ENCODE measurements around the gene TMCC1. TPM values are rescaled to one million over a fixed set of nuclear protein-coding genes. Genes with fewer than 3 reads are reported as not detected.

Gene TMCC1
- polyA plus RNA-seq, 2 of the 4 experiments (the other 2 are of a cell fraction), result 30.3 to 75.7 TPM

GRCh38 chr3:129927072-129927471 lies 33.6 kb upstream of the TMCC1 start (continued):
- TF ChIP-seq NFE2L2 (conservative IDR thresholded peaks at IDR 0.05; ENCODE audit: low read length) (peak; percentile 61), TFCP2L1 (CRISPR knock-in tag; IDR thresholded peaks at IDR 0.05) (no peak), EHF (CRISPR knock-in tag; IDR thresholded peaks at IDR 0.05) (no peak), NR3C1 (IDR thresholded peaks at IDR 0.05) (no peak), FOSB (CRISPR knock-in tag; IDR thresholded peaks at IDR 0.05) (no peak), TP53 (CRISPR knock-in tag; IDR thresholded peaks at IDR 0.05) (no peak), NPAS2 (CRISPR knock-in tag; IDR thresholded peaks at IDR 0.05; ENCODE audit: borderline replicate concordance) (no peak), MAFK (IDR thresholded peaks at IDR 0.05; ENCODE audit: partially characterized antibody) (peak; percentile 90), CEBPB (IDR thresholded peaks at IDR 0.05) (no peak), RFX5 (IDR thresholded peaks at IDR 0.05) (no peak), CHD2 (IDR thresholded peaks at IDR 0.05; ENCODE audit: low read length, partially characterized antibody) (no peak), RAD21 (conservative IDR thresholded peaks at IDR 0.05 in 1 of 2, IDR thresholded peaks at IDR 0.05 in 1 of 2) (no peak), ZC3H11A (IDR thresholded peaks at IDR 0.05) (no peak), HOXA7 (CRISPR knock-in tag; IDR thresholded peaks at IDR 0.05) (no peak), FOSL2 (IDR thresholded peaks at IDR 0.05) (0 out of 2 replicates have a peak, but pooled peaks have one; percentile 9), FOSL2 (CRISPR knock-in tag; IDR thresholded peaks at IDR 0.05) (peak; percentile 36; the same call in 1 of the 2 replicates), GATA3 (IDR thresholded peaks at IDR 0.05; ENCODE audit: borderline replicate concordance) (no peak), CBX8 (IDR thresholded peaks at IDR 0.05) (no peak), HDAC2 (IDR thresholded peaks at IDR 0.05) (no peak), FOXS1 (CRISPR knock-in tag; IDR thresholded peaks at IDR 0.05) (no peak)
- TF ChIP-seq, protein P1, sequence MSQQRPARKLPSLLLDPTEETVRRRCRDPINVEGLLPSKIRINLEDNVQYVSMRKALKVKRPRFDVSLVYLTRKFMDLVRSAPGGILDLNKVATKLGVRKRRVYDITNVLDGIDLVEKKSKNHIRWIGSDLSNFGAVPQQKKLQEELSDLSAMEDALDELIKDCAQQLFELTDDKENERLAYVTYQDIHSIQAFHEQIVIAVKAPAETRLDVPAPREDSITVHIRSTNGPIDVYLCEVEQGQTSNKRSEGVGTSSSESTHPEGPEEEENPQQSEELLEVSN (IDR thresholded peaks at IDR 0.05; ENCODE audit: borderline replicate concordance, low read depth), result no peak
- TF ChIP-seq, protein P2, sequence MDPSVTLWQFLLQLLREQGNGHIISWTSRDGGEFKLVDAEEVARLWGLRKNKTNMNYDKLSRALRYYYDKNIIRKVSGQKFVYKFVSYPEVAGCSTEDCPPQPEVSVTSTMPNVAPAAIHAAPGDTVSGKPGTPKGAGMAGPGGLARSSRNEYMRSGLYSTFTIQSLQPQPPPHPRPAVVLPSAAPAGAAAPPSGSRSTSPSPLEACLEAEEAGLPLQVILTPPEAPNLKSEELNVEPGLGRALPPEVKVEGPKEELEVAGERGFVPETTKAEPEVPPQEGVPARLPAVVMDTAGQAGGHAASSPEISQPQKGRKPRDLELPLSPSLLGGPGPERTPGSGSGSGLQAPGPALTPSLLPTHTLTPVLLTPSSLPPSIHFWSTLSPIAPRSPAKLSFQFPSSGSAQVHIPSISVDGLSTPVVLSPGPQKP (IDR thresholded peaks at IDR 0.05; ENCODE audit: low read depth, low read length), result no peak

GRCh38 chr3:129919806-129920205 lies 26.3 kb upstream of the TMCC1 start:
- no peaks in the 10 kb centered on the region for H3K4me1 ChIP-seq
- POLR2A ChIA-PET, result no interaction called here
- TF ChIP-seq SMC3 (IDR thresholded peaks at IDR 0.05), result no peak
- TF ChIP-seq ESRRA (IDR thresholded peaks at IDR 0.05; ENCODE audit: borderline replicate concordance, low read length), result no peak
- TF ChIP-seq POLR2A (IDR thresholded peaks at IDR 0.05; ENCODE audit: low read length), result no peak
- TF ChIP-seq CBX2 (IDR thresholded peaks at IDR 0.05; ENCODE audit: borderline replicate concordance, low read depth), result no peak
- TF ChIP-seq PHF8 (IDR thresholded peaks at IDR 0.05; ENCODE audit: borderline replicate concordance, low read depth), result no peak
- TF ChIP-seq, protein P3, sequence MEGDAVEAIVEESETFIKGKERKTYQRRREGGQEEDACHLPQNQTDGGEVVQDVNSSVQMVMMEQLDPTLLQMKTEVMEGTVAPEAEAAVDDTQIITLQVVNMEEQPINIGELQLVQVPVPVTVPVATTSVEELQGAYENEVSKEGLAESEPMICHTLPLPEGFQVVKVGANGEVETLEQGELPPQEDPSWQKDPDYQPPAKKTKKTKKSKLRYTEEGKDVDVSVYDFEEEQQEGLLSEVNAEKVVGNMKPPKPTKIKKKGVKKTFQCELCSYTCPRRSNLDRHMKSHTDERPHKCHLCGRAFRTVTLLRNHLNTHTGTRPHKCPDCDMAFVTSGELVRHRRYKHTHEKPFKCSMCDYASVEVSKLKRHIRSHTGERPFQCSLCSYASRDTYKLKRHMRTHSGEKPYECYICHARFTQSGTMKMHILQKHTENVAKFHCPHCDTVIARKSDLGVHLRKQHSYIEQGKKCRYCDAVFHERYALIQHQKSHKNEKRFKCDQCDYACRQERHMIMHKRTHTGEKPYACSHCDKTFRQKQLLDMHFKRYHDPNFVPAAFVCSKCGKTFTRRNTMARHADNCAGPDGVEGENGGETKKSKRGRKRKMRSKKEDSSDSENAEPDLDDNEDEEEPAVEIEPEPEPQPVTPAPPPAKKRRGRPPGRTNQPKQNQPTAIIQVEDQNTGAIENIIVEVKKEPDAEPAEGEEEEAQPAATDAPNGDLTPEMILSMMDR (IDR thresholded peaks at IDR 0.05), result no peak
- no peak for TF ChIP-seq CEBPB (IDR thresholded peaks at IDR 0.05)
- no peak for TF ChIP-seq TFCP2L1 (CRISPR knock-in tag; IDR thresholded peaks at IDR 0.05)
- TF ChIP-seq JUN (IDR thresholded peaks at IDR 0.05), result no peak
- TF ChIP-seq NFE2L2 (conservative IDR thresholded peaks at IDR 0.05; ENCODE audit: low read length), result no peak
- TF ChIP-seq ZFP36 (IDR thresholded peaks at IDR 0.05; ENCODE audit: borderline replicate concordance, partially characterized antibody), result no peak
- TF ChIP-seq, protein P4, sequence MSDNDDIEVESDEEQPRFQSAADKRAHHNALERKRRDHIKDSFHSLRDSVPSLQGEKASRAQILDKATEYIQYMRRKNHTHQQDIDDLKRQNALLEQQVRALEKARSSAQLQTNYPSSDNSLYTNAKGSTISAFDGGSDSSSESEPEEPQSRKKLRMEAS (IDR thresholded peaks at IDR 0.05), result no peak
- TF ChIP-seq HOXB13 (CRISPR knock-in tag; IDR thresholded peaks at IDR 0.05; ENCODE audit: low read depth), result no peak
- no peak for TF ChIP-seq RFX5 (IDR thresholded peaks at IDR 0.05)
- TF ChIP-seq RNF2 (IDR thresholded peaks at IDR 0.05; ENCODE audit: borderline replicate concordance, low read depth), result no peak
- TF ChIP-seq BHLHE40 (IDR thresholded peaks at IDR 0.05; ENCODE audit: low read depth, low read length), result no peak
- ATAC-seq (no peak), DNase-seq (ENCODE audit: low read depth in 1 of 2, low spot score in 1 of 2) (no peak), FAIRE-seq (no peak)
- H3K27ac ChIP-seq, result no peak overlapping the region
- no peak overlapping the region for H3K4me3 ChIP-seq
- 95% methylated on average over 1 of the region's 1 CpG for WGBS (ENCODE audit: missing lambda C conversion rate)
- peaks cover 48% of the 10 kb centered on the region for H3K9me3 ChIP-seq
- CTCF ChIA-PET, result interaction anchor here (0.9 to 2.6 kb wide), 2 partner anchors 14 to 22 kb away, joined by 3 to 8 read pairs; no protein-coding TSS in a partner anchor
- no peak overlapping the region for H3K4me2 ChIP-seq

All from A549 (cell line).